Left colon (tissue), 2 donors: ENCODE measurements around the gene ANKRD10. TPM values are rescaled to one million over a fixed set of nuclear protein-coding genes. Genes with fewer than 3 reads are reported as not detected.
"Not testable (repeated sequence)": the region's sequence is repeated elsewhere in the genome, so short reads cannot be mapped to it uniquely, and the experiment has no call there.

Experiments used
- ATAC-seq: fragments of 200-7000 bp; cut with Tn5 transposase; one replicate; pipeline ENCODE4 v1.9.1; 2020; ENCODE audit warnings: mild to moderate bottlenecking, moderate library complexity
- DNase-seq, 2 donors: peaks; one replicate each; pipeline ENCODE4 v3.0.0-alpha.2; 2020
- intact Hi-C, 2 donors: fragments of 100-400 bp; cut with DNase I in 1 of 2; cut with micrococcal nuclease in 1 of 2; formaldehyde crosslinking; loops; one replicate each; pipeline versions ENCODE4 v1.11.2 to v1.14.0; 2022; cut with DNase I, micrococcal nuclease
- total RNA-seq, 2 donors: library from RNA; stranded (reverse); fragmentation: NEBNext Ultra II Directional; extraction: Animal tissue kit (Norgen Biotek cat#: 25700); gene quantifications; one replicate each; pipeline ENCODE4 v1.2.1, GENCODE V29; 2021
- donor health status: DM: no; HTN: no; CAD: no.
- donor health status: DM: yes; HTN: yes; CAD: no.

Gene ANKRD10
- total RNA-seq, 2 donors from 2014 or later, result 116 to 121 TPM

DNA sequence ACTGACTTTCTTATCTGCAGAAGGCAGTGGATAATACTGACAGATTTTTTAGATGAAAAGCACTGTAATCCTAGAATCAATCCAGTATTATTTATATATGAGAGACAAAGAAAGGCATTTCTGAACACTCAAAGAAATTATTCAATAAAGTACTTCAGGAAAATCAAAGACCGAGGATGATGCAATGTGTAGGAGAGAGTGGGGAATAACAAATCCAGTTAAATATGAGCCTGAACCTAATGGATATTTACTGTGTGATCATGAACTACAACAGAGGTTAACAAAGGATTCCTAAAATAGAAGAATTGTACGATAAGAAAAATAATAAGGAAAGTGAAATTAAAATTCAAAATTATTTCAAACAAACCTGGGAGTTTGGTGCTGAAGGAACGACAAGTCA, 69.3 kb downstream of the ANKRD10 start:
- no peak for DNase-seq
- ATAC-seq, result no peak
- intact Hi-C loops, result no loop called here

DNA sequence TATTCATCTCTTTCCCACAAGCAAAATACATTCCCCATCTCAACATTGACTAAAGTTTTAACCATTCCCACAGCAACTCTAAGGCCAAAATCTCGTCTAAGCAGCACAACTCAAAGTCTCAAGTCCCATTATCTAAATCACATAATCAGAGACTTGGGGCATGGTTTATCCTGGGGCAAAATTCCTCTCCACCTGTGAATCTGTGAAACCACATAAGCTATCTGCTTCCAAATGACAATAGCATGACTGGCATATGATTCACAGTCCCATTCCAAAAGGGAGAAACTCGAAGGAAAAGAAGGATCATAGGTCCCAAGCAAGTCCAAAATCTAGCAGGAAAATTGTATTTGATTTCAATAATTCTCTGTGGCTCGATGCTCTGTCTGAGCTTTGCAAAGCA, 73.0 kb downstream of the ANKRD10 start:
- intact Hi-C loops, result no loop called here
- no peak for ATAC-seq
- DNase-seq, result no peak

GRCh38 chr13:110841406-110841805, 73.5 kb downstream of the ANKRD10 start:
- intact Hi-C loops, result no loop called here
- no peak for DNase-seq
- ATAC-seq, result no peak

DNA sequence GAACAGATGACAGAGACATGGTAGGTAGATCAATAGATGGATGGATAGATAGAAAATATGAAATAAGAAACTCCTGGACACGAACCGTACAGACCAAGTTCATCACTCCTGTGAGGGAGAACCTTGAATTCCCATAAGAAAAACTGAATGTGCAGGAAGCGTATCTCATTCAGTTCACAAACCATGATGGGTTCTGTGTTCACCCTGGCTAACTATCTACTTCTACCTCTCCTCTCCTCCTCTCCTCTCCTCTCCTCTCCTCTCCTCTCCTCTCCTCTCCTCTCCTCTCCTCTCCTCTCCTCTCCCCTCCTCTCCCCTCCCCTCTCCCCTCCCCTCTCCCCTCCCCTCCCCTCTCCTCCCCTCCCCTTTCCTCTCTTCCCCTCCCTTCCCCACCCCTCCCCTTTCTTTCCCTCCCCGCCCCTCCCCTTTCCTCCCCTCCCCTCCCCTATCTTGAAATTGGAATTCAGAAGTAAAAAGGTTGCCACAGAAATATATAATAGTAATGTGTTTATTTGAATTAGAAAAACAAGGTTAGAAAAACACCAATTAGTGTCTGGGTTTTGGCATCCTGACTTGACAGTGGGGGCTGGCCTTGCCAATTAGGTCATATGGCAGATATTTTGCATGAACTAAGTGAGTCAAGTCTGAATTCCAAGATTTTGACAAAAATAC, 75.9 kb downstream of the ANKRD10 start:
- DNase-seq, result no peak
- intact Hi-C loops, result no loop called here
- ATAC-seq, result no peak

DNA sequence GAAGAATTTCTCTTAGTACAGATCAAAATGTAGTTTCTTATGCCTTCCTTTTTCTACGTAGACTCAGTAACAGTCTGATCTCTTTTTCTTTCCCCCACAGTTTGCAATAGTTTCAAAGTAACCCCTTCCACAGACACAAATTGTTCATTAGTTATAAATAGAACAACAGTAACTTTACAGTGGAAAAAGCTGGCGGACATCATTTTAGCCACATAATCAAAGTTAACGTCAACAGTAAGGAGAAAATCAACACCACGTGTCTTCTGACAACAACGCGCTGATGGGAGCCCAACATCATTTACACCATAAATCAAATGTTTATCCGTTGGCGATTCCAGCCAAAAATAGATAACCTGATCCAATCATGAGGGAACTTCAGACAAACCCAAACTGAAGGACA, 76.8 kb downstream of the ANKRD10 start:
- no peak for DNase-seq
- intact Hi-C loops, result no loop called here
- ATAC-seq, result no peak

- ATAC-seq, DNase-seq, intact Hi-C loops: not testable (repeated sequence)
Measured at GRCh38 chr13:110837397-110838061, 77.3 kb downstream of the ANKRD10 start.

DNA sequence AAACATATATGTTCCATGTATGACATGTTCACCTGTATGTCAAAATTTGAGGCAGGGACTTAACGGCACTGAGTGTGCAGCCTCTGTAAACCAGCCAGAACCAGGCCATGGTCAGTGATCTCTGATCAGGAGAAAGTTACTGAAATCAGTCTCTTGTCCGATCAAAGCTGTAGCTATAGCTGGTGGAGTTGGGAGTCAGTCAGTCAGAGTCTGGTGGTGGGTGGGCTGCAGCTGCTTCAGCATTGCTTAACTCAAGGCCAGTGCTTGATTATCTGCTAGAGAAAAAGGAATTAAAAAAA, 78.3 kb downstream of the ANKRD10 start:
- no peak for DNase-seq

GRCh38 chr13:110835721-110836604, 78.9 kb downstream of the ANKRD10 start:
- ATAC-seq (no peak), DNase-seq (no peak)
- intact Hi-C loops, result no loop called here

More for the DNA sequence above, 78.3 kb downstream of the ANKRD10 start:
- no peak for ATAC-seq
- intact Hi-C loops, result no loop called here

DNA sequence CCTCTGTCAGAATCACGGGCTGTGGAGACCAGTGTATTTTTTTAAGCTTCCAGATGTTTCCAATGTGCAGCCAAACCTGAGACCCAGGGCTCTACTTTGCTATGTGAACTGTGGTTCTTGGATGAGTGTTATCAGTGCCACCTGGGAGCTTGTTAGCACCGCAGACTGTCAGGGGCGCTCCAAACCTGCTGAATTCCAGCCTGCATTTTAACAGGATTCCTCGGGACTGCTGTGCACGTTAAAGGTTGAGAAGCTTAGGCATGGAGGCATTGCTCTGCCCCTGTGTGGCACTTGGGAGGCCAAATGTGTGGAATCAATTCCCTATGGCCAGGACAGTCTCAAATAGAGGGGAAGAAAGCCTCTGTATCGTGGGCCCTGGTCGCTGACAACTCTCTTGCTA, 80.3 kb downstream of the ANKRD10 start:
- intact Hi-C loops, result no loop called here
- no peak for ATAC-seq

GRCh38 chr13:110832531-110832930, 82.3 kb downstream of the ANKRD10 start:
- DNase-seq (no peak), ATAC-seq (no peak)
- intact Hi-C loops, result no loop called here

More for the DNA sequence above, 80.3 kb downstream of the ANKRD10 start:
- no peak for DNase-seq

DNA sequence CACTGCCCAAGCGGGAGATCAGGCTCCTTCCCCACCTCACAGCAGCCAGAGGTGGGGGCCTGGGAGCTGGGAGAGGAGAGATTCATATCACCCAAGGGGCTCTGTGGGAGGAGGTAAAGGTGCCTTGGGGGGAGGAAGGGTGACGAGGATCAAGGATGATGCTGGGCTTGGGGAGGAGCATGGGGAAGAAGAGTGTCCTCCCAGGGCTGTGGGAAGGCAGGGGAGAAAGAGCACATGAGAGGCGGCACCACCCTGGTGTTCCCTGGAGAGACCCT, 82.7 kb downstream of the ANKRD10 start:
- no peak for ATAC-seq
- intact Hi-C loops, result no loop called here
- no peak for DNase-seq

GRCh38 chr13:110831437-110832204, 83.2 kb downstream of the ANKRD10 start:
- no peak for ATAC-seq
- DNase-seq, result no peak
- intact Hi-C loops, result no loop called here

- intact Hi-C loops, result no loop called here
- DNase-seq (no peak), ATAC-seq (no peak)
Measured at GRCh38 chr13:110830800-110831371, 84.0 kb downstream of the ANKRD10 start.

DNA sequence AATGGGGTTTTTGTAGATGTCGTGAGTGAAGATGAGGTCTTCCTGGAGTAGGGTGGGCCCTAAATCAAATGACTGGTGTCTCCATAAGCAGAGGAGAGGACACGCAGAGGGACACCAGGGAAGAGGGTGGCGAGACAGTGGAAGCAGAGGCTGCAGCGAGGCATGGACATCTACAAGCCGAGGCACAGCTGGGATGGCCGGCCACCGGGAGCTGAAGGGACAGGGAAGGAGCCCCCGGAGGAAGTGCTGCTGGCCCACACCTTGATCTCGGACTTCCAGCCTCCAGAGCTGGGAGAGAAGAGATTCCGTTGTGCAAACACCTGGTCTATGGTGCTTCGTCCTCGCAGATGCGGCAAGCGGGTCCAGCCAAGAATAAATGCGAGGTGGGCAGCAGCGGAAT, 84.5 kb downstream of the ANKRD10 start:
- ATAC-seq (no peak), DNase-seq (no peak)
- intact Hi-C loops, result no loop called here

DNA sequence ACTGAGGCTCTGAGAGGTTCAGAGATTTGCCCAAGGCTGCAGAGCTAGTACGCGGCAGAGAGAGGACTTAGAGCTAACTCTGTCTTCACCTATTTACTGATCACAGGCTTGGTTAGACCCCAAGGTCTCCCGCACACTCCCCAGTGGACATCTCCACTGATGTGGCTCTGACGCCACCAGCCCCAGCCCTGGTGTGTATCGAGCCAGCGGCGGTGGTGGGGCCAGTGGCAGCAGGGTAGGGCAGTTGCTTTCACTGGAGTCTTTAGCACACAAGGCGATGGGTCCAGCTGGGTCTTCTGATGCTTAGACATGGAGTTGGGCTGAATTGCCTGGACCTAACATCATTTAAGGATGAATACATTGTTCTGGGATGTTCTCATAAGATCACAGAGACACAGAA, 85.4 kb downstream of the ANKRD10 start:
- intact Hi-C loops, result no loop called here
- DNase-seq (no peak), ATAC-seq (no peak)

- intact Hi-C loops, result no loop called here
- DNase-seq (no peak), ATAC-seq (no peak)
Measured at GRCh38 chr13:110828705-110829104, 86.2 kb downstream of the ANKRD10 start.
